GM18511 (cell line): ENCODE results near the gene NPTXR.
"Not testable (repeated sequence)": the region's sequence is repeated elsewhere in the genome, so short reads cannot be mapped to it uniquely, and the experiment has no call there.

Experiments
- ATAC-seq: cut with Tn5 transposase; IDR thresholded peaks from one replicate; pipeline ENCODE4 v1.9.1; 2021; ENCODE audit warnings: mild to moderate bottlenecking, moderate library complexity; ENCODE audit not compliant: unreplicated experiment

The NPTXR gene

GRCh38 chr22:38832005-38832978 lies 11.5 kb downstream of the NPTXR start:
- no peak for ATAC-seq

GRCh38 chr22:38831166-38831945 lies 12.5 kb downstream of the NPTXR start:
- no peak for ATAC-seq

- ATAC-seq, result no peak
Observed at GRCh38 chr22:38830845-38831108, 13.1 kb downstream of the NPTXR start.

- no peak for ATAC-seq
Observed at GRCh38 chr22:38830026-38830844, 13.6 kb downstream of the NPTXR start.

- ATAC-seq, result no peak
Observed at GRCh38 chr22:38829485-38829884, 14.3 kb downstream of the NPTXR start.

- no peak for ATAC-seq
Observed at GRCh38 chr22:38828616-38829205, 15.1 kb downstream of the NPTXR start.

- no peak for ATAC-seq
Observed at GRCh38 chr22:38828191-38828590, 15.6 kb downstream of the NPTXR start.

- ATAC-seq, result no peak
Observed at GRCh38 chr22:38827510-38827909, 16.3 kb downstream of the NPTXR start.

GRCh38 chr22:38826801-38827200 lies 17.0 kb downstream of the NPTXR start:
- no peak for ATAC-seq

- no peak for ATAC-seq
Observed at GRCh38 chr22:38826386-38826785, 17.4 kb downstream of the NPTXR start.

GRCh38 chr22:38824585-38824984 lies 19.2 kb downstream of the NPTXR start:
- no peak for ATAC-seq

- ATAC-seq, result no peak
Observed at GRCh38 chr22:38823637-38824036, 20.2 kb downstream of the NPTXR start.

- ATAC-seq, result no peak
Observed at GRCh38 chr22:38823076-38823475, 20.8 kb downstream of the NPTXR start.

GRCh38 chr22:38820020-38820419 lies 23.8 kb downstream of the NPTXR start:
- ATAC-seq, result no peak

- no peak for ATAC-seq
Observed at GRCh38 chr22:38819387-38819940, 24.4 kb downstream of the NPTXR start.

- ATAC-seq, result no peak
Observed at GRCh38 chr22:38817196-38817595, 26.6 kb downstream of the NPTXR start.

GRCh38 chr22:38815842-38816241 lies 28.0 kb downstream of the NPTXR start:
- no peak for ATAC-seq

GRCh38 chr22:38811241-38811640 lies 32.6 kb downstream of the NPTXR start:
- ATAC-seq, result no peak

- ATAC-seq, result not testable (repeated sequence)
Observed at GRCh38 chr22:38805041-38805593, 38.7 kb downstream of the NPTXR start.

GRCh38 chr22:38802671-38803121 lies 41.1 kb downstream of the NPTXR start:
- no peak for ATAC-seq
